GM21515 (cell line): ENCODE data around the gene TNRC6C.
"Not testable (repeated sequence)": the region's sequence is repeated elsewhere in the genome, so short reads cannot be mapped to it uniquely, and the experiment has no call there.

ENCODE experiments used
- ATAC-seq: cut with Tn5 transposase; IDR thresholded peaks from one replicate; pipeline ENCODE4 v1.9.1; 2021; ENCODE audit not compliant: unreplicated experiment

Gene TNRC6C

GRCh38 chr17:77962348-77962747 is 3.8 kb downstream of the TNRC6C start:
- ATAC-seq, result no peak

- no peak for ATAC-seq
These were observed 4.9 kb downstream of the TNRC6C start for GRCh38 chr17:77963441-77963840.

GRCh38 chr17:77965352-77965751 is 6.8 kb downstream of the TNRC6C start:
- no peak for ATAC-seq

GRCh38 chr17:77966476-77966875 is 8.0 kb downstream of the TNRC6C start:
- ATAC-seq, result no peak

- ATAC-seq, result no peak
These were observed 10.3 kb downstream of the TNRC6C start for GRCh38 chr17:77968788-77969187.

- not testable (repeated sequence) for ATAC-seq
These were observed 13.8 kb downstream of the TNRC6C start for GRCh38 chr17:77972271-77972670.

- no peak for ATAC-seq
These were observed 15.4 kb downstream of the TNRC6C start for GRCh38 chr17:77973953-77974352.

GRCh38 chr17:77974396-77974795 is 15.9 kb downstream of the TNRC6C start:
- ATAC-seq, result no peak

GRCh38 chr17:77982430-77982829 is 23.9 kb downstream of the TNRC6C start:
- not testable (repeated sequence) for ATAC-seq

GRCh38 chr17:77990301-77990700 is 31.8 kb downstream of the TNRC6C start:
- ATAC-seq, result no peak

- ATAC-seq, result not testable (repeated sequence)
These were observed 35.2 kb downstream of the TNRC6C start for GRCh38 chr17:77993735-77994134.

- ATAC-seq, result no peak
These were observed 36.8 kb downstream of the TNRC6C start for GRCh38 chr17:77995146-77995852.

GRCh38 chr17:77996256-77996655 is 37.8 kb downstream of the TNRC6C start:
- no peak for ATAC-seq

GRCh38 chr17:77999413-78000173 is 41.1 kb downstream of the TNRC6C start:
- no peak for ATAC-seq

GRCh38 chr17:78000341-78000740 is 41.8 kb downstream of the TNRC6C start:
- ATAC-seq, result no peak

- no peak for ATAC-seq
These were observed 42.7 kb downstream of the TNRC6C start for GRCh38 chr17:78001182-78001581.

GRCh38 chr17:78001612-78002011 is 43.1 kb downstream of the TNRC6C start:
- ATAC-seq, result no peak

- ATAC-seq, result no peak
These were observed 43.7 kb downstream of the TNRC6C start for GRCh38 chr17:78002166-78002565.

GRCh38 chr17:78005452-78006171 is 47.1 kb downstream of the TNRC6C start:
- no peak for ATAC-seq

GRCh38 chr17:78006338-78006737 is 47.8 kb downstream of the TNRC6C start:
- no peak for ATAC-seq

- ATAC-seq, result no peak
These were observed 49.1 kb downstream of the TNRC6C start for GRCh38 chr17:78007647-78008046.

GRCh38 chr17:78010759-78011158 is 52.3 kb downstream of the TNRC6C start:
- no peak for ATAC-seq
